Epidermal melanocyte (primary cell): ENCODE data around the gene MFSD11.
"Not testable (repeated sequence)": the region's sequence is repeated elsewhere in the genome, so short reads cannot be mapped to it uniquely, and the experiment has no call there.

Source experiments
- DNase-seq: peaks from one replicate; pipeline ENCODE4 v3.0.0; 2011; ENCODE audit warnings: low spot score; ENCODE audit not compliant: insufficient read length

MFSD11 gene

DNA sequence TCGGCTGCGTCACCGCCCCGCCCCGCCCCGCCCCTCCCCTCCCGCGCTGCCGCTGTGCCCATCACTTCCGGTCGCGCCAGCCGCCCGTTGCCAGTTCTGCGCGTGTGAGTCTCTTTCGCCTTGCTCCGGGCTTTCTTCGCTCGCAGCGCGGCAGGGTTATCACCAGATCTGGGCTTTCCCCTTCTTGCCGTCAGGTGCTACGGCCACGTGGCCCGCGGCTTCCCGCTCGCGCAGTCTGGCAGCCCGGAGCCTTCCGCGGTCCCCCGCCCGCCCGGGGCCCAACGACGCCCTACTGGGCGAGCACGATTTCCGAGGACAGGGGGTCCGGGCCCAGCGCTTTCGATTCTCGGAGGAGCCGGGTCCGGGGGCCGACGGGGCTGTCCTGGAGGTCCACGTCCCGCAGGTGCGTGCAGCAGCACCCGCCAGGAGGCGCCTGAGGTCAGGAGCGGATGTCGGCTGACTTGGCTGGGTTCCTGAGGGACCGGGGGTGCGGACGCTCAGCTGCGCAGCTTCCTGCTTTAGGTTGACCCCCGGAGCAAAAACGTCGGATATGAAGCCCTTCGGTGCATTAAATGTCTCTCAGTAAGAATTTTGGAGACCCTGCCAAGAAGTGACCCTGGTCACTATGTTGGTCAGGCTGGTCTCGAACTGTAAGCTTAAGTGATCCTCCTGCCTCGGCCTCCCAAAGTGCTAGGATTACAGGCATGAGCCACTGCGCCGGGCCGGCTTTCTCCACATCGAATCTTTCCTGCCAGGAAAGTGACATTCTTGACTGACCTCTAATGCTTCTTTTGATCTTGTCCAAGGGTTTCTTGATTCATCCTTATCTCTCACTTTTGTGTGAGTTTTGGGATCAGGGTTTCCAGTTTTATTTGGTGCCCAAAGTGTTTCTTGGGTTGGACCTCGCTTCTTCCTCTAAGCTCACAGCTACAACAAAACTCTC lies 10.9 kb upstream of the MFSD11 start, which contains the start of gene METTL23:
Gene METTL23 (plus strand): TSS at position 64 of the 943 bp plus-strand sequence. CDS start 2,872 bp downstream, outside the sequence.
- peak; percentile 57 for DNase-seq

DNA sequence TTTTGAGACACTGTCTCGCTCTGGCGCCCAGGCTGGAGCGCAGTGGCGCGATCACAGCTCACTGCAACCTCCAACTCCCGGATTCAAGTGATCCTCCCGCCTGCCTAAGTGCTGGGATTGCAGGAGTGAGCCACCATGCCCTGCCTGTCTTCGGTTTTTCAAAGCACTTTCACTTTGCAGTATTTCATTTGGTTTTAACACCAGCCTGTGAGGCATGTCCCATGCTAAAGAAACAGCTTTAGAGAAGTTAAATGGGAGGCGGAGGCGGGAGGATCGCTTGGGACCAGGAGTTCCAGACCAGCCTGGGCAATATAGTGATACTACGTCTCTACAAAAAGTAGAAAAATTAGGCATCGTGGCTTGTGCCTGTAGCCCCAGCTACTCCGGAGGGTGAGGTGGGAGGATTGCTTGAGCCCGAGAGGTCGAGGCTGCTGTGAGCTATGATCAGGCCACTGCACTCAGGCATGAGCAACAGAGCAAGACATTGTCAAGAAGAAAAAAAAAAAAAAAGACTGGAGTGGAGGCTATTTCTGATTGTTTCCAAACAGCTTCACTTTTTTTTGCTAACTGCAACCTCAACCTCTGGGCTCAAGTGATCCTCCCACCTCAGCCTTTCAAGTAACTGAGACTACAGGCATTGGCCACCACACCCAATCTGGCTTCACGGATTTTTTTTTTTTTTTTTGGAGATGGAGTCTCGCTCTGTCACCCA lies 10.0 kb upstream of the MFSD11 start:
- no peak for DNase-seq

DNA sequence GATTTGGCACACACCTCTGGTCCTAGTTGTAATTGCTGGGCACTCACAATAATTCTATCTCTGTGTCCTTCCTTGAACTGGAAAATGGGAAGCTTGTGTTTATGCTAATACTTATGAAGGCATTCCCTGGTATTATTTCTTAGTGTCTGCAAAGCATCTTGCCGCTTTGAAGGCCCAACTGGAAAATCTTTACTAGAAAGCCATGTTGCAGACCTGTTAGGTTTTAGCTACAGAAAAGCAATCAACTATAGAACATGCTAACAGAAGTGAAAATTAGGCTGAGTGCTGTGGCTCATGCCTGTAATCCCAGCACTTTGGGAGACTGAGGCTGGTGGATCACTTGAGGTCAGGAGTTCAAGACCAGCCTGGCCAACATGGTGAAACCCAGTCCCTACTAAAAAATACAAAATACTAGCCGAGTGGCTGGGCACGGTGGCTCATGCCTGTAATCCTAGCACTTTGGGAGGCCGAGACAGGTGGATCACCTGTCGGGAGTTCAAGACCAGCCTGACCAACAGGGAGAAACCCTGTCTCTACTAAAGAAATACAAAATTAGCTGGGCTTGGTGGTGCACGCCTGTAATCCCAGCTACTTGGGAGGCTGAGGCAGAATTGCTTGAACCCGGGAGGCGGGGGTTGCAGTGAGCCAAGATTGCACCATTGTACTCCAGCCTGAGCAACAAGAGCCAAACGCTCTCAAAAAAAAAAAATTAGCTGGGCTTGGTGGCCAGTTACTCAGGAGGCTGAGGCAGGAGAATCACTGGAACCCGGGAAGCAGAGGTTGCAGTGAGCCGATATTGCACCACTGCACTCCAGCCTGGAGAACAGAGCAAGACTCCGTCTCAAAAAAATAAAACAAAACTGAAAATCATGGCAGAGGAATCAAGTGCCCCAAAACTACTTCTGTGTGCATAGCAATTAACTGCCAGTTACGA lies 5.9 kb upstream of the MFSD11 start:
- not testable (repeated sequence) for DNase-seq

DNA sequence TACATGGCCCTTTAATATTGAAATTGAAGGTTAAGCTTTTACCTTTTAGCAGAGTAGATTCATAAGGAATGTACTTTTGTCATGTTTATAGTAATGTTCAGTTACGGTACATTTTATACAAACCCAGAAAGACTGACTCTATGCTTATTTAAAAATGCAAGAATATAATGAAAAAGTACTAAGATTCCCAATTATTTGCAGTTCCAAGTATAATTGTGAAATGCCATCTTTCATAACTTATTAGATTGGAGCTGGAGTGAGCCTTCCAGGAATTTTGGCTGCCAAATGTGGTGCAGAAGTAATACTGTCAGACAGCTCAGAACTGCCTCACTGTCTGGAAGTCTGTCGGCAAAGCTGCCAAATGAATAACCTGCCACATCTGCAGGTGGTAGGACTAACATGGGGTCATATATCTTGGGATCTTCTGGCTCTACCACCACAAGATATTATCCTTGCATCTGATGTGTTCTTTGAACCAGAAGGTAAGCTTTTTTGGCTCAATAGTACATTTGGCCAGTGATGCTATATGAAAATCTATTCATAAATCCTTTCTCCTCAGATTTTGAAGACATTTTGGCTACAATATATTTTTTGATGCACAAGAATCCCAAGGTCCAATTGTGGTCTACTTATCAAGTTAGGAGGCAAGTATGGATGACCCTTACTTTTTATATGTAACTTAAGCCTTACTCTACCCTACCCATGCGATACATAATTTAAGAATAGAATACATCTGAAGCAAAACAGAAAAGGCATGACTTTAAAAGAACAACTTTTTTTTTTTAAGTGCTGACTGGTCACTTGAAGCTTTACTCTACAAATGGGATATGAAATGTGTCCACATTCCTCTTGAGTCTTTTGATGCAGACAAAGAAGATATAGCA lies 4.9 kb upstream of the MFSD11 start:
- no peak for DNase-seq

DNA sequence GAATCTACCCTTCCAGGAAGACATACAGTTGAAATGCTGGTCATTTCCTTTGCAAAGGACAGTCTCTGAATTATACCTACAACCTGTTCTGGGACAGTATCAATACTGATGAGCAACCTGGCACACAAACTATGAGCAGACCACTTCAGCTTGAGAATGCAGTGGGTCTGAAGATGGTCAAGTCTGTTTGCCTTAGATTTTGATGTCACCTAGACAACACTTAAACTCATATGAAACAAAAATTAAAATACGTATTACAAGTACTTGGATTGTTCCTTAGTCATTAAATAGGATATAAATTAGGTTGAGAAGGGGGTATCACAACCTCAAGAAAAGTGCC lies 4.3 kb upstream of the MFSD11 start:
- no peak for DNase-seq

DNA sequence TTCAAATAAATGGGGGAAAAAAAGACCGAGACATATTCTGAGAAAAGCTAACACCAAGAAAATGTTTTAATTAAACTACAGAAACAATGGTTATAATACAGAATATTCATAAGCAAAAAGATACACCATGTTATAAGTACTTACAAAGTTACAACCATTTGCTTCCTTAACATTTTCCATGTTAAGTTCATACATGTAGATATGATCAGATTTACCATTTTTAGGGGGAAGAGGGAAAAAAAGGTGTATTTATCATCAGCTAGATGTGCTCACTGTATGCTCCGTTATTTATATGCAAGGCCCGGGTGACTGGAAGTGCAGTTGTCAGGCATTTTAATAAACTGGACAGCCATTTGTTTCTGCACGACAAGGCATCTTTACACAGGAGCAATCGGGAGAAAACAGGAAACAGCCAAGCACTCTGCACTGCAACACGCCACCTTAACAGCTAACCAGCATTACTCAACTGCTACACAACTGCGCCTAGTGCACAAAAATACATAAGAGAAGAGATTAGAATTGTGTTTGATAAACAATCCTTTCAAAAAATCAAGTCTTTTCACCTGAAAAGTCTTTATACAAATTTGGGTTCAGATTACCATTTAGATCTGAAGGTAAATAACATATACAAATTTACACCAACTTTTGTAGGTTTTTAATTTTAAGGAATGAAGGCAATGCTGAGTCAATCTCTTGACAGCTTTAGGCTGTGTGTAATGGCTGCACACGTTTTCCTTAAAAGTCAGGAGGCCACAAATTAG lies 3.7 kb upstream of the MFSD11 start:
- DNase-seq = no peak

DNA sequence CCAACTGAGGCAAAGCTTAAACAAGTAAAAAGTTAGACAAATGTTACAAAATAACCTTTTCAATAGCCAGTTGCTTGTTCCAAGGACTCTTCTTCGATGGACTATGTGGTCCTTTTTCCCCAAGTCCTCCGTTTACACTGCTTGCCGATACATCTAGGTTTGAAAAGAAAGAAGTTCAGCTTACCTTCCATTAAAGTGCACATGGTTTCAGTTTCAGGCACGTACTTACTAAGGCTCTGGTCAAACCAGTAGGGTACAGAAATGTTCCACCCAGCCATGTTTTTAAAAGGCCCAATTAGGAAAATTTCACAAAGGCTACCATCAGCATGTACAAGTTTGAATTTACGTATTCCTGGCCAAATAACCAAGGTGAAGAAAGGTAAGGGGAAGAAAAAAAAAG lies 2.9 kb upstream of the MFSD11 start:
- no peak for DNase-seq

DNA sequence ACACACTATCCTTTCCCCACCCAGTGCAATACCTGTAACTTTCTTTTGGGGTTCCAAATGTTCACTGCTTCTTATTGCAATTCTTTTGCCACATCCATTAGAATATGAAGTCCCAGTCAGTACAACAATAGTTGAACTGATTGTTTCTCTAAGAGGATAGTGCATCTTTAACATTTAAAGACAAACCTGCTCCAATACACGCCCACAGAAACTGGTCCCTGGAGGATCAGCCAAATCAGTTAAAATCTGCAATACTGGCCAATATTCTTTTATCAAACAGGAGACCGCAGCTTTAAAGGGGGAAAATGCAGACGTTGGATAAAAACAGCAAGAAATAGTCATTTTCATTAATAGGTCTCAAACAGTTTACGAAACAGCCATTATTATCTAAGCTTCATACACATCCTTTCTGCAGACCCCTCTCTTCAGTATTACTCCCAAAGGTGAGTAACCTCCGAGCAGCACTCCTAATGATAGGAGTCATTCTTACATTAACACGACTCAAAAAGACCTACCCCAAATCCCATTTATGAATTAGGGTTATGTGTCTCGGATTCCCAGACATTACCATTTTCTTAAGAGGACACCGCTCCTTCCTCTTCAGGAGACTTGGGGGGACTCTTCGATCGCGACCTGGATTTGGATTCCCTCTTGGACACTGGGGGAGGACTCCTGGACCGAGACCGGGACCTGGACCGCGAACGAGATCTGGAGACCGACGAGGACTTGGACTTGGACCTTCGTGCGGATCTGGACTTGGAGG lies 2.2 kb upstream of the MFSD11 start:
- no peak for DNase-seq

DNA sequence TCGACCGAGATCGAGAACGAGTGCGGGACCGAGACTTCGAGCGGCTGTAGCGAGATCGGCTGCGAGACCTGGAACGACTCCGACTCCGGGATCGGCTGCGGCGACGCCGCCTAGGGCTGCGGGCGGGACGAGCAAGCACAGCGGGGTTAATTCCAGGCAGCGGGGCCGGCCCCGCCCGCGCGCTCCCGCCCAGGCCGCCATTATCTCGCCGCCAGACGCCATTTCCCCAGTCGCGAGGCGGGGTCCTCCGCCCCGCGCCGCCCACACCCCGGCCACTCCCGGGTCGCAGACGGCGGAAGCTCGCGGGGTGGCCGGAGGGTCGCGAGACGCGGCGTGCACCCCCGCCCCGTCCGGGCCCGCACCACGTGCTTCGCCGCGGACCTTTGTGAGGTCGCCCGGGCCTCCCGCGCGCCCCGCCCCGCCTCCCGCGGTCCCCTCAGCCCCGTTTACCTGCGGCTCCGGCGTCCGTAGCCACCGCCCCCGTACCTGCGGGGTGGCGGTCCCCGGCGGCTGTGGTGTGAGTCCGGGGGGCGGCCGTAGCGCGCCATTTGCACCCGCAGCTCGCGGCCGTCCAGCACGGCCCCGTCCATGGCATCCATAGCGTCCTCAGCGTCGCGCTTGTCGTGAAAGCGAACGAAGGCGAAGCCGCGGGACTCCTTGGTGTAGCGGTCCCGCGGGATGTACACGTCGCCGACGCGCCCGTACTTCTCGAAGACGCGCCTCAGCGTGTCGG lies 1.4 kb upstream of the MFSD11 start:
- DNase-seq = no peak

DNA sequence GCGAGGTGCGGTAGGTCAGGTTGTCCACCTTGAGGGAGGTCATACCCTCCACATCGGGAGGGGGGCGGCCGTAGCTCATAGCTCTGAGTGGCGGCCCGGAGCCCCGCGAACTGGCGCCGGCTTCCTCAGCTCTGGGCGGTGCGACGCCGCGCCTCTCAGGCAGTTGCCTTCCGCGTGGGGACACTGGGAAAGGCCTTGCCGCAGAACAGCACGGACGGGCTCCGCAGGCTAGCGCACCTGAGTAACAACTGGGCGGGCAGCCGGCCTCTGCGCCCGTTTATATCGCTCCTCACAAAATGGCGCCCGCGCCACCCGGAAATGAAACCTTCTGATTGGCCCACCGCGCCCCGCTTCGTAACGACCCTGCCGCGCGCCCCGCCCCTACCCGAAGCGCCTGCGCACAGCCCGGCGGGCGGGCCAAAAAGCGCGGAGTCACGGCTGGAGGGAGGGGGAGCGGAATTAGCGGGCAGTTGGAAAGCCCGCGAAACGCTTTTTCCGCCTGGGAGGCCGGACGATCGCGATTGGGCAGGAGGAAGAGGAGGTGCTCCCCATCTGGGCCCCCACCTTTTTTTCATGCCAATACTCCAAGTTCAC lies 740 bp upstream of the MFSD11 start, which contains the start of gene SRSF2:
Gene SRSF2 (minus strand): TSS at position 250 of the 594 bp plus-strand sequence. CDS start 171 bp downstream, at position 79.
- peak; percentile 93 for DNase-seq

DNA sequence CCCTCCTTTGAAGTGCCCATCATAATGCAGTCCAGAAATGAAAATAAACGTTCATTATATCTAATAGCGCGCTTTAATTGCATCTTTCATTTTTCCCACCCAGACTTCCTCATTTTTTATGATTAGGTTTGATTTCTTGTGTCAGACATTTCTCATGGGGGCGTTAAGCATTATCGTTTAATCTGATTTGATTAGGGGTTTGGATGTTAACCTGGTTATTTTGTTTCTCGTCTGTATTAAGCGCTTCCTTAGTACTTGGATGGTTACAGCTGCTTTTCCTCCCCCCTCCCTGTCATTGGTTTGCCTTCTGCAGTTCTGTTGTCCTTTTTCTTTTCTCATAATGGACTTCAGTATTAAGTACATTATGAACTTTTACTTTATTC lies 540 bp downstream of the MFSD11 start:
- no peak for DNase-seq

DNA sequence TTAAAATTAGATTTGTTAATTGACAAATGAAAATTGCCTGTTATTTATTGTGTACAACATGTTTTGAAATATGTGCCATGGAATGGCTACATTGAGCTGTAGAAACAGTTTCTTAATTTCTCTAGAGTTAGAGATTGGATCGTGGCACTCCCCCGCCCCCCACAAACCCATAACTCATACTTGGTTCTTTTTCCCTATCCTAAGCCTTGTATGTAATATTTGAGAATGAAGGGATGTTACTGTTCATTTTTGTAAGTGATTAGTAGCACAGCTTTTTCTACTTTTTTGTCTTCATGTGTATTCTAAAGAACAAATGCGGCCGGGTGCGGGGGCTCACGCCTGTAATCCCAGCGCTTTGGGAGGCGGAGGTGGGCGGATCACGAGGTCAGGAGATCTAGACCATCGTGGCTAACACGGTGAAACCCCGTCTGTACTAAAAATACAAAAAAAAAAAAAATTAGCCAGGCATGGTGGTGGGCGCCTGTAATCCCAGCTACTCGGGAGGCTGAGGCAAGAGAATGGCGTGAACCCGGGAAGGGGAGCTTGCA lies 1.7 kb downstream of the MFSD11 start:
- not testable (repeated sequence) for DNase-seq

DNA sequence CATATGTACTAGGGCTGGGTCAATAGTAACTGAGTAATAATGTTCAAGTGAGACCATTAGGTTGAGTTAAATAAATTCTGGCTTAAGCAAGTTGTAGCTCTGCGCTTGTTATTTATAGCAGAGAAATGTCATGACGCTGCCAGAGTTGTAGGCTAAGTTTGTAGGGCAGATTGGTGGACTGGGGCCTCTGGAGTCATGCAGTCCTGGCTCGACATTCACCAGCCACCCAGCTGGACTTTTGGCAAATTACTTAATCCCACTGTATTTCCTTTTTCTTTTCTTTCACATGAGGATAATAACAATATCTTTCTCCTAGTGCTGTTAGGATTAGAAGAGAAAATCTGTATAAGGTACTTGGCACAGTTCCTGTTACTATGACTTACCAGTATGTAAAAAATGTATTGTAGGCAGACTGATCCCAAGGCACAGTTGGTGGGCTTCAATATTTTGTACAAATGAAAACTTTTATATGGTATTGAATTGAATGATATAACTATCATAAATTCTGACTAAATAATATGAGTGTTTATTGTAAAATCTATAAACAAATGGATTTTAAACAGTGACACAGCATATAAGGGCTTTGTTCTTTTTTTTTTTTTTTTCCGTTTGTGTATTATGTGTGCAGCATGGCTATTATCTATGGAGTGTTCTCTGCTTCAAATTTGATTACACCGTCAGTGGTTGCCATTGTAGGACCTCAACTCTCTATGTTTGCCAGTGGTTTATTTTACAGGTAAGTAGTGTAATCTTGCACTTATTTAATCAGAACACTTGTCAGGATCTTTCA lies 2.6 kb downstream of the MFSD11 start:
- no peak for DNase-seq

DNA sequence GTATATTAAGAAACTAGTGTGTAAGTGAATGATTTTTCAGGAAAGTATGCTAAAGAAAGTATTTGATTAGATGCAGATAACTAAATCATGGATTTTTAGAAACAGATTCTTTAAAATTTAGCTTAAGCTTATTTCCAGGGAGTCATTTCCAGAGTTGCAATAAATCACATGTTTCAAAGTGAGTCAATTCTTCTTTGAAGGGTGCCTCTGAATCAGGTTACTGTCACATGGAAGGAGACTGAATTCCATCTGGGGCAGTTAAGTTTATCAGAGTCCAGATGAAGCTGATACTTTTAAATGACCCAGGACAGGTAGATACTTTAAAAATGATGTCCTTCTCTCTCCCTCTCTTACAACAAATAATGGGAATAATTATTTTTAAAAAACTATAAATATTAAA lies 5.0 kb downstream of the MFSD11 start:
- no peak for DNase-seq

DNA sequence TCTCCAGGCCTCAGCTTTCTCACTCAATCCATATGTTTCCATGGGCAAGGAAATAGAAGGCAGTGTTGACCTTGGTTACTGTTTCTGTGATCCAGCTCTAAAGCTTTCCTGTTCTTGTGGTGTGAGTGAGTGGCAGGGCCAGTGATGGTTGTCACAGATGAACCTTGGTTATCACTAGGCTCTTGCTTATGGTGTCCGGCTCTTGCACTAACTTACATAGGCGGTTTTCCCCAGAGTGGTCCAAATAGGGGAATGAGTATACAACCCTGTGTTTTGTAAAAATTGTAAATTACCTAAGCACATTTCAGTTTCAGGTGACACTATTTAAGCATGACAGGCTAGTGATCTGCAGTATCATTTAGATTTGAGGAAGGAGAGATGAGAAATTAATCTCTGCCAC lies 6.8 kb downstream of the MFSD11 start:
- DNase-seq = no peak

DNA sequence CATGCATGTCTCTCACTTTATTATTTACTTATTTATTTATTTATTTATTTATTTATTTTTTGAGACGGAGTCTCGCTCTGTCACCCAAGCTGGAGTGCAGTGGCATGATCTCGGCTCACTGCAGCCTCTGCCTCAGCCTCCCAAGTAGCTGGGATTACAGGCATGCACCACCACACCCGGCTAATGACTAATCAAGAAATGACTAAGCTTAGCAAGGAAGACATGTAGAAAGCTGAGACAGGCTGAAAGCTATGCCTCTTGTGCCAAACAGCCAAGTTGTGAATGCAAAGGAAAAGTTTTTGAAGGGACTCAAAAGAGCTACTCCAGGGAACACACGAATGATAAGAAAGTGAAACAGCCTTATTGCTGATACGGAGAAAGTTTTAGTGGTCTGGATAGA lies 7.9 kb downstream of the MFSD11 start:
- not testable (repeated sequence) for DNase-seq
